HAP-1 (cell line): Measurements from ENCODE around the gene TMX3.

Experiments
- DNase-seq, 2 experiments: peaks; one replicate each; pipeline ENCODE4 v3.0.0-alpha.2; 2016 to 2020; ENCODE audit warnings: low spot score in 2 of 2
- H3K27me3 ChIP-seq: fragments of 250-450 bp; sonication (Bioruptor Pico); 2 replicates; pipeline ENCODE4 v1.5.1; 2020; ENCODE audit warnings: low read depth, mild to moderate bottlenecking, moderate library complexity
- H3K36me3 ChIP-seq: fragments of 250-450 bp; sonication (Bioruptor Pico); replicated peaks from 2 replicates; pipeline ENCODE4 v1.5.1; 2020; ENCODE audit warnings: mild to moderate bottlenecking
- H3K4me1 ChIP-seq: fragments of 250-450 bp; sonication (Bioruptor Pico); 2 replicates; pipeline ENCODE4 v1.5.1; 2020; ENCODE audit warnings: mild to moderate bottlenecking
- H3K4me3 ChIP-seq: fragments of 250-450 bp; sonication (Bioruptor Pico); 2 replicates; pipeline ENCODE4 v1.5.1; 2020; ENCODE audit warnings: mild to moderate bottlenecking, moderate library complexity
- H3K9me3 ChIP-seq: fragments of 250-450 bp; sonication (Bioruptor Pico); 2 replicates; pipeline ENCODE4 v1.5.1; 2020; ENCODE audit warnings: mild to moderate bottlenecking, moderate library complexity
- in situ Hi-C: fragments of 300-500 bp; cut with MboI; formaldehyde crosslinking; loops from 3 replicates; pipeline ENCODE4 v1.14.3; 2020; ENCODE audit warnings: low sequenced_read_pairs, inconsistent platforms, mixed read lengths

Gene TMX3

GRCh38 chr18:68627812-68628211 is 87.1 kb downstream of the TMX3 start:
- in situ Hi-C loops, result no loop called here
- H3K4me1 ChIP-seq, result no peaks in the 10 kb centered on the region
- H3K4me3 ChIP-seq, result no peak overlapping the region
- H3K36me3 ChIP-seq, result no peaks in the 10 kb centered on the region
- DNase-seq, result no peak
- no peaks in the 10 kb centered on the region for H3K27me3 ChIP-seq
- H3K9me3 ChIP-seq, result no peaks in the 10 kb centered on the region
